Regular cardiac myocyte (primary cell): ENCODE results near the gene OR8I2. TPM values are rescaled to one million over a fixed set of nuclear protein-coding genes. Genes with fewer than 3 reads are reported as not detected.

Experiments
- total RNA-seq: library from RNA; depleted of rRNA; stranded (reverse); fragments of >200 nt; gene quantifications from 2 replicates; pipeline ENCODE4 v1.2.3, GENCODE V29; 2014

Gene OR8I2
- not detected in 2 replicates for total RNA-seq

GRCh38 chr11:56093008-56093407 is at the start of gene OR8I2:
Gene OR8I2 (plus strand): TSS chr11:56093308. CDS start chr11:56093308, 0 bp downstream.

GRCh38 chr11:56103210-56103737 is 10.2 kb downstream of the OR8I2 start, which contains the start of gene OR8H2:
Gene OR8H2 (plus strand): TSS chr11:56103687. CDS start chr11:56105043, 1,356 bp downstream.

GRCh38 chr11:56122073-56122472 is 29.0 kb downstream of the OR8I2 start, which contains the start of gene OR8H3:
Gene OR8H3 (plus strand): TSS chr11:56122373. CDS start chr11:56122373, 0 bp downstream.

GRCh38 chr11:56140151-56140661 is 47.1 kb downstream of the OR8I2 start, which contains the start of gene OR8J3:
Gene OR8J3 (minus strand): TSS chr11:56140201. CDS start chr11:56137718, 2,483 bp downstream.

Other genes starting within 250 kb of the OR8I2 start
- not detected in 2 replicates for gene TRIM51, start 210.0 kb upstream of the OR8I2 start, total RNA-seq
- gene OR5W2, start 178.7 kb upstream of the OR8I2 start, total RNA-seq = not detected in 2 replicates
- not detected in 2 replicates for gene OR5I1, start 156.9 kb upstream of the OR8I2 start, total RNA-seq
- not detected in 2 replicates for gene OR10AG1, start 123.4 kb upstream of the OR8I2 start, total RNA-seq
- gene OR5F1, start 98.7 kb upstream of the OR8I2 start, total RNA-seq = not detected in 2 replicates
- not detected in 2 replicates for gene OR5AS1, start 65.7 kb upstream of the OR8I2 start, total RNA-seq
- not detected in 2 replicates for gene OR8H2, start 10.4 kb downstream of the OR8I2 start, total RNA-seq
- gene OR8H3, start 29.1 kb downstream of the OR8I2 start, total RNA-seq = not detected in 2 replicates
- not detected in 2 replicates for gene OR8J3, start 46.9 kb downstream of the OR8I2 start, total RNA-seq
- gene OR8K5, start 67.0 kb downstream of the OR8I2 start, total RNA-seq = not detected in 2 replicates
- not detected in 2 replicates for gene OR5J2, start 83.3 kb downstream of the OR8I2 start, total RNA-seq
- gene OR5T2, start 140.9 kb downstream of the OR8I2 start, total RNA-seq = not detected in 2 replicates
- not detected in 2 replicates for gene OR5T3, start 158.9 kb downstream of the OR8I2 start, total RNA-seq
- not detected in 2 replicates for gene OR5T1, start 180.8 kb downstream of the OR8I2 start, total RNA-seq
- gene OR8H1, start 198.9 kb downstream of the OR8I2 start, total RNA-seq = not detected in 2 replicates
- gene OR8K3, start 221.8 kb downstream of the OR8I2 start, total RNA-seq = not detected in 2 replicates